Astrocyte (in vitro differentiated cells and primary cell): ENCODE results near the gene EFNA1.

Experiments used
- EZH2 ChIP-seq: IDR thresholded peaks from 2 replicates; pipeline ENCODE4 v1.6.1; 2012; ENCODE audit warnings: mild to moderate bottlenecking, low read length, inconsistent platforms; ENCODE audit not compliant: insufficient read depth
- TF ChIP-seq, protein P1 (sequence below): IDR thresholded peaks from 2 replicates; pipeline ENCODE4 v1.5.1; 2011; ENCODE audit warnings: low read depth, mild to moderate bottlenecking, inconsistent platforms, low read length, moderate library complexity; ENCODE audit not compliant: insufficient read depth

DNA sequence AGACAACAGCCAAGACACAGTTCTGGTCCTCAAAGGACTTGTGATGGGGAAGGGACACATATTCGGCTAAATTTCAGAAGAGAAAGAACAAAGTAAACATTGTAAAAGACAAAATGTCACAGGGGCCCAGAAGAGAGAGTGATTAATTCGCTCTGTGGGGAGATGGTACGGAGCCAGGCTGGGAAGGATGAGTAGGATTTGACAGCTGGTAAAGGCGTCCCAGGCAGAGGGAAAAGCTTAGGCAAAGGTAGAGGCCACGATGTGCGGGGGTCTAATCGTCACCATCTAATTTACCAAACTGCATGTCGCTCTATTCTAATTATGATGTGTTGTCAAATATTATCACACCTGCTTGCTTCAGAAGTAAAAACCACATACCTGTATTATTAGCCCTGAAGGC is 17.3 kb upstream of the EFNA1 start:
- TF ChIP-seq, protein P1, sequence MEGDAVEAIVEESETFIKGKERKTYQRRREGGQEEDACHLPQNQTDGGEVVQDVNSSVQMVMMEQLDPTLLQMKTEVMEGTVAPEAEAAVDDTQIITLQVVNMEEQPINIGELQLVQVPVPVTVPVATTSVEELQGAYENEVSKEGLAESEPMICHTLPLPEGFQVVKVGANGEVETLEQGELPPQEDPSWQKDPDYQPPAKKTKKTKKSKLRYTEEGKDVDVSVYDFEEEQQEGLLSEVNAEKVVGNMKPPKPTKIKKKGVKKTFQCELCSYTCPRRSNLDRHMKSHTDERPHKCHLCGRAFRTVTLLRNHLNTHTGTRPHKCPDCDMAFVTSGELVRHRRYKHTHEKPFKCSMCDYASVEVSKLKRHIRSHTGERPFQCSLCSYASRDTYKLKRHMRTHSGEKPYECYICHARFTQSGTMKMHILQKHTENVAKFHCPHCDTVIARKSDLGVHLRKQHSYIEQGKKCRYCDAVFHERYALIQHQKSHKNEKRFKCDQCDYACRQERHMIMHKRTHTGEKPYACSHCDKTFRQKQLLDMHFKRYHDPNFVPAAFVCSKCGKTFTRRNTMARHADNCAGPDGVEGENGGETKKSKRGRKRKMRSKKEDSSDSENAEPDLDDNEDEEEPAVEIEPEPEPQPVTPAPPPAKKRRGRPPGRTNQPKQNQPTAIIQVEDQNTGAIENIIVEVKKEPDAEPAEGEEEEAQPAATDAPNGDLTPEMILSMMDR, result no peak
- no peak for TF ChIP-seq EZH2
